Fibroblast of the conjunctiva (primary cell): ENCODE results near the gene STK38L.
"Not testable (repeated sequence)": the region's sequence is repeated elsewhere in the genome, so short reads cannot be mapped to it uniquely, and the experiment has no call there.

Experiments
- DNase-seq: peaks from one replicate; pipeline ENCODE4 v3.0.0-alpha.2; 2010; ENCODE audit warnings: low read depth

The STK38L gene

GRCh38 chr12:27226407-27226929, 17.6 kb upstream of the STK38L start:
- no peak for DNase-seq

- no peak for DNase-seq
These were observed 14.7 kb upstream of the STK38L start for GRCh38 chr12:27229367-27229766.

GRCh38 chr12:27231374-27231773, 12.7 kb upstream of the STK38L start:
- DNase-seq: not testable (repeated sequence)

GRCh38 chr12:27233814-27234213, 10.3 kb upstream of the STK38L start:
- no peak for DNase-seq

- no peak for DNase-seq
These were observed 7.6 kb upstream of the STK38L start for GRCh38 chr12:27236498-27236897.

- no peak for DNase-seq
These were observed 6.0 kb upstream of the STK38L start for GRCh38 chr12:27237790-27238771.

GRCh38 chr12:27243006-27243405, 1.1 kb upstream of the STK38L start:
- no peak for DNase-seq

GRCh38 chr12:27244689-27245488, 803 bp downstream of the STK38L start:
- no peak for DNase-seq

GRCh38 chr12:27246141-27246540, 2.1 kb downstream of the STK38L start:
- no peak for DNase-seq

- no peak for DNase-seq
These were observed 2.7 kb downstream of the STK38L start for GRCh38 chr12:27246774-27247173.

GRCh38 chr12:27252934-27253333, 8.8 kb downstream of the STK38L start:
- no peak for DNase-seq

GRCh38 chr12:27253347-27253746, 9.3 kb downstream of the STK38L start:
- DNase-seq: no peak

- no peak for DNase-seq
These were observed 11.7 kb downstream of the STK38L start for GRCh38 chr12:27255806-27256205.

- no peak for DNase-seq
These were observed 13.2 kb downstream of the STK38L start for GRCh38 chr12:27257104-27257843.

GRCh38 chr12:27260746-27261145, 16.7 kb downstream of the STK38L start:
- no peak for DNase-seq

- DNase-seq: no peak
These were observed 17.8 kb downstream of the STK38L start for GRCh38 chr12:27261866-27262265.

- DNase-seq: no peak
These were observed 26.1 kb downstream of the STK38L start for GRCh38 chr12:27270148-27270547.

GRCh38 chr12:27271206-27271605, 27.1 kb downstream of the STK38L start:
- no peak for DNase-seq

- no peak for DNase-seq
These were observed 28.4 kb downstream of the STK38L start for GRCh38 chr12:27272373-27273028.

GRCh38 chr12:27273114-27273513, 29.0 kb downstream of the STK38L start:
- no peak for DNase-seq

- DNase-seq: no peak
These were observed 30.6 kb downstream of the STK38L start for GRCh38 chr12:27274706-27275105.
